Measurements from ENCODE around the gene TMEM150C. TPM values are rescaled to one million over a fixed set of nuclear protein-coding genes. Genes with fewer than 3 reads are reported as not detected.
"Not testable (repeated sequence)": the region's sequence is repeated elsewhere in the genome, so short reads cannot be mapped to it uniquely, and the experiment has no call there.

TMEM150C gene
- total RNA-seq, 1 donor from 2014 or later, result 10.6 TPM

GRCh38 chr4:82559735-82560120 lies 2.1 kb downstream of the TMEM150C start:
- TF ChIP-seq CTCF (IDR thresholded peaks at IDR 0.05), result no peak
- no peak for TF ChIP-seq POLR2AphosphoS5 (IDR thresholded peaks at IDR 0.05; ENCODE audit: insufficient read depth in 1 of 2, low read depth in 1 of 2)
- no peak for DNase-seq (ENCODE audit: extremely low spot score in 2 of 2)
- Histone ChIP-seq H3K9me3 (no peaks in the 10 kb centered on the region), H3K27ac (no peak overlapping the region), H3K36me3 (no peaks in the 10 kb centered on the region), H3K27me3 (no peaks in the 10 kb centered on the region), H3K4me1 (peaks cover 7% of the 10 kb centered on the region), H3K4me3 (no peak overlapping the region)
- intact Hi-C loops (cut with DNase I), result no loop called here

- H3K36me3 ChIP-seq; H3K27ac ChIP-seq; H3K4me3 ChIP-seq; H3K27me3 ChIP-seq; intact Hi-C loops (cut with DNase I); H3K9me3 ChIP-seq; DNase-seq (ENCODE audit: extremely low spot score in 2 of 2); H3K4me1 ChIP-seq: not testable (repeated sequence)
Observed at GRCh38 chr4:82559090-82559734, 2.6 kb downstream of the TMEM150C start.

GRCh38 chr4:82555276-82555675 lies 6.5 kb downstream of the TMEM150C start:
- H3K27ac ChIP-seq, result no peak overlapping the region

GRCh38 chr4:82553020-82553419 lies 8.8 kb downstream of the TMEM150C start:
- H3K9me3 ChIP-seq, result no peaks in the 10 kb centered on the region
- intact Hi-C loops (cut with DNase I), result no loop called here
- no peaks in the 10 kb centered on the region for H3K36me3 ChIP-seq
- H3K4me1 ChIP-seq, result no peaks in the 10 kb centered on the region
- no peak overlapping the region for H3K4me3 ChIP-seq
- DNase-seq (ENCODE audit: extremely low spot score in 2 of 2), result no peak
- H3K27me3 ChIP-seq, result no peaks in the 10 kb centered on the region
- H3K27ac ChIP-seq, result no peak overlapping the region
- no peak for TF ChIP-seq CTCF (IDR thresholded peaks at IDR 0.05)
- no peak for TF ChIP-seq POLR2AphosphoS5 (IDR thresholded peaks at IDR 0.05; ENCODE audit: insufficient read depth in 1 of 2, low read depth in 1 of 2)
- no peak for TF ChIP-seq POLR2A (IDR thresholded peaks at IDR 0.05)

More at GRCh38 chr4:82555276-82555675, 6.5 kb downstream of the TMEM150C start:
- Histone ChIP-seq H3K36me3 (no peaks in the 10 kb centered on the region), H3K27me3 (no peaks in the 10 kb centered on the region), H3K4me3 (no peak overlapping the region), H3K4me1 (no peaks in the 10 kb centered on the region), H3K9me3 (no peaks in the 10 kb centered on the region)
- DNase-seq (ENCODE audit: extremely low spot score in 2 of 2), result no peak
- intact Hi-C loops (cut with DNase I), result no loop called here
- TF ChIP-seq POLR2AphosphoS5 (IDR thresholded peaks at IDR 0.05; ENCODE audit: insufficient read depth in 1 of 2, low read depth in 1 of 2), result no peak
- TF ChIP-seq CTCF (IDR thresholded peaks at IDR 0.05), result no peak
- TF ChIP-seq POLR2A (IDR thresholded peaks at IDR 0.05), result no peak

GRCh38 chr4:82551734-82552133 lies 10.1 kb downstream of the TMEM150C start:
- intact Hi-C loops (cut with DNase I), result no loop called here
- DNase-seq (ENCODE audit: extremely low spot score in 2 of 2), result no peak

GRCh38 chr4:82547850-82548249 lies 13.9 kb downstream of the TMEM150C start:
- intact Hi-C loops (cut with DNase I); H3K27ac ChIP-seq; H3K4me1 ChIP-seq; H3K4me3 ChIP-seq; H3K36me3 ChIP-seq; H3K27me3 ChIP-seq; H3K9me3 ChIP-seq; DNase-seq (ENCODE audit: extremely low spot score in 2 of 2): not testable (repeated sequence)

More at GRCh38 chr4:82551734-82552133, 10.1 kb downstream of the TMEM150C start:
- Histone ChIP-seq H3K36me3 (no peaks in the 10 kb centered on the region), H3K27ac (no peak overlapping the region), H3K9me3 (no peaks in the 10 kb centered on the region), H3K4me1 (no peaks in the 10 kb centered on the region), H3K27me3 (no peaks in the 10 kb centered on the region), H3K4me3 (no peak overlapping the region)
- TF ChIP-seq POLR2A (IDR thresholded peaks at IDR 0.05) (no peak), CTCF (IDR thresholded peaks at IDR 0.05) (no peak), POLR2AphosphoS5 (IDR thresholded peaks at IDR 0.05; ENCODE audit: insufficient read depth in 1 of 2, low read depth in 1 of 2) (no peak)
